Right renal cortex interstitium (tissue), 3 donors: Measurements from ENCODE around the gene PCK2. TPM values are rescaled to one million over a fixed set of nuclear protein-coding genes. Genes with fewer than 3 reads are reported as not detected.

ENCODE experiments used
- DNase-seq, 3 donors: peaks; one replicate each; pipeline ENCODE4 v3.0.0-alpha.2; 2013; ENCODE audit warnings: low read depth in 3 of 3, low spot score in 2 of 3
- polyA plus RNA-seq, 3 donors: library from polyadenylated mRNA; unstranded; fragments of 120-200 nt; gene quantifications; one replicate each; pipeline ENCODE4 v1.2.1, GENCODE V29; 2013; ENCODE audit not compliant: insufficient read length in 3 of 3

Gene PCK2
- polyA plus RNA-seq, 3 donors: 25.5 to 32.6 (median 27.3) TPM

DNA sequence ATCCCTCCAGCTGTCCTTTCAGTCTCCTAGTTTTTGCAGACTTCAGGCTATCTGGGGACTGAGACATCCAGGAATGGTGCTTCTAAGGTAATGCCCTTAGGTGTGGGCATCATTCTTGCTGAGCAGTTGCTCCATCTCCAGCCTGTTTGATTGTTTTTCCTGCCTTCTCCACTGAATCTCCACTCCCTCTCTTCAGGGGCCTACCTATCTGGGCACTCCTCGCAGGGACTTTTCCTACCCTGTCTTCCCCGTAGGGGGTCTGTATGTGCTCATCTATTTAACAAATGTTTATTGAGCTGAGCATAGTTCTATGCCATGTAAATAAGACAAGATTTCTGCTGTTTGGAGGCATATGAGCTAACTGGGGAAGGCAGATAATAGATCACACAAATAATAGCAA is 38.9 kb downstream of the PCK2 start:
- DNase-seq: no peak

- DNase-seq: no peak
Observed at GRCh38 chr14:24133735-24134134, 39.6 kb downstream of the PCK2 start.

DNA sequence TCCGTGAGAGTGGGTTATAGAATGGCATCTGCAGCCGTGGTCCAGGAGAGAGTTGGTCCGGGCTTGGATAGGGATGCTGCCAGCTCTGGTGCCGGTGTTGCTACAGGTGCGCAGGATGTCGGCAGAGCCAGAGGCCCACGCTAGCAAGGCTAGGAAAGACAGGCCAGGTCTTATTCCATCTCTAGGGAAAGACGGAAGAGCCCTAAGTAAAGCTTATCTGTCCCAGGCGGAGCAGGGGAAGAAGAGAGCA is 41.4 kb downstream of the PCK2 start:
- DNase-seq: no peak

DNA sequence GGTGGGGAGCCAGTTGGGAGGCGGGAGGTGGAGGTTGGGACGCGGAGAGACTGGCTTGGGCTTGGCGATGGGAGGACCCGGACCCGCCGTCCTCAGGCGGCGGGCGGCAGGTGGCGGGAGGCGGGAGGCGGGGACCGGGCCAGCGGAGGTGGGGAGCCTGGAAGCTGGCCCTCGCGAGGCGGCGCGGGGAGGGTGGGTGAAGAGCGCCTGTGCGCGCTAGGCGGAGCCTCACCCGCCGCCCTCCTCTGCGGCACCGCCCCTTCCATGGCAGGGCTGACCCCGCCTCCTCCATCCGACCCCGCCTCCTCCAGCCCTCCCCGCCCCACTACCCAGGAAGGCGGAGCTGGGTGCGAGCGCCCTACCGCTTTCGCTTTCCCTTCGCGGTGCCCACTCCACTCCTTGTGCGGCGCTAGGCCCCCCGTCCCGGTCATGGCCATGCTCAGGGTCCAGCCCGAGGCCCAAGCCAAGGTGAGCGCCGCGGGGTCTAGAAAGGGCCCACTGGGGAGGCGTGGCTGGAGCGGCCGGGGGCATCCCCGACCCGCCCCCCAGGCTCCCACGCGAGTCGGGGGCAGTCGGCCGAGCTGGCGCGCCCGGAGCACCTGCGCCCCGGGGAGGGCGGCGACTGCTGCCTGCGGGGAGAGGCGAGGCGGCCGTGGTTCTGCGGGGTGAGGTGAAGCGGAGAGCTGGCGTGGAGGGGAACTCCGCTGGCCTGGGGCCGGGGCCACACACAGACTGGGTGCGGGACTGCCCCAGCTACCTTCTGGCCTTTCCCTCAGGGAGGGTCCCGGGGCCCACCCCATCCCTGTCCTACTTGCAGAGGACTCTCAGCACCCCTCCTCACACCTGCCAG is 41.9 kb downstream of the PCK2 start, which contains the start of gene PSME1:
TSS of gene PSME1 (plus strand) at position 361 of the 850 bp plus-strand sequence. CDS start at position 430, 69 bp downstream.
- peak in 2 of 3 donors; percentile 66 to 80 for DNase-seq

- DNase-seq: no peak
Observed at GRCh38 chr14:24136684-24137528, 42.8 kb downstream of the PCK2 start.

- DNase-seq: no peak
Observed at GRCh38 chr14:24137529-24138395, 43.7 kb downstream of the PCK2 start.

- no peak for DNase-seq
Observed at GRCh38 chr14:24138396-24139271, 44.5 kb downstream of the PCK2 start.

DNA sequence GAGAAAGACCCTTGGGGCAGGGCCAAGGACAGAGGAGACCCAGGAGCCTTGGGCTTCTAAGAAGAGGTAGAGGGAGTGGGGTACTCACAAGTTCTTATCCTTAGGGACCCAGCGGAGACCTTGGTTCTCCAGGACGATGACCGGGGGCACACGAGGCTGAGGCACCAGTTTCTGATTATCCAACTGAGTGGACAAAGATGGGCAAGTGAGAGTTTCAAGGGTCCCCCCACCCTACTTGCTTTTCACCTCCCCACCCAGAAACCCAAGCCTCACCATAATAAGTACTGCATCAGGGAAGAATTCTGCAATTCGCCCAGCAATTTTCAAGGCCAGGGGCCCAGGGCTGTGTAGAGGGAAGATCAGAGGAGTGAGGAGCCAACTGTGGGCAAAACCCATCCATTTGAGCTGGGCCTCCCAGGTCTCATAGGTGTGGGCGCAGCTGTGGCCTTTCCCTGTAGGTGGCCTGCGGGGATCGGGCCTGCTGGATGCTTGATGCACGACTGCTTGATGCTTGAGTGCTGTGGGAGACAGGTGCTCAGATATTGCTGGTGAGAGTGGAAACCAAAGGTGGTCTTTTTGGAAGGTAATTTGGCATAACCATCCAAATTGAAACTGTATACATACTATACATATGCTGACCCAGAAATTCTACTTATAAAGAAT is 45.3 kb downstream of the PCK2 start:
- no peak for DNase-seq

GRCh38 chr14:24141097-24141880 is 47.2 kb downstream of the PCK2 start, which contains the start of gene EMC9:
EMC9 (minus strand) TSS chr14:24141591; CDS start chr14:24141304, 287 bp downstream.
- peak; percentile 96 to 100 (median 99) for DNase-seq

DNA sequence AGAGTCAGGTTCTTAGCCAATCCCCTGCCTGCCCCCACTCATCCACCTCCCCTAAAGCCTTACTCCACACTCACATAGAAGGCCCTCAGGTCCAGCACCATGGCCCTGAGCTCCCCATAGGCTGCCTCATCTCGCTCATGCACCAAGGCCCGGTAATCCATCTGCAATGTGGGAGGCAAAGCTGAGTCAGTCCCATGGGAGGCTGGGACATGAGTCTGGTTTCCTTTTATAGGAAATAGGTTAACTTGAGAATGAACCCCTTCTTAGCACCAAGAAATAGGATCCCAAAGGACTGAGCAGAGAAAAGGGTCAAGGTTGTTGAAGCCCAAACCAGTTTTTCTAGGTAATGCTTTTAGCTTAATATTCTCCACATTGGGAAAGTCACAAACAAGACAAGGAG is 49.4 kb downstream of the PCK2 start:
- no peak for DNase-seq

DNA sequence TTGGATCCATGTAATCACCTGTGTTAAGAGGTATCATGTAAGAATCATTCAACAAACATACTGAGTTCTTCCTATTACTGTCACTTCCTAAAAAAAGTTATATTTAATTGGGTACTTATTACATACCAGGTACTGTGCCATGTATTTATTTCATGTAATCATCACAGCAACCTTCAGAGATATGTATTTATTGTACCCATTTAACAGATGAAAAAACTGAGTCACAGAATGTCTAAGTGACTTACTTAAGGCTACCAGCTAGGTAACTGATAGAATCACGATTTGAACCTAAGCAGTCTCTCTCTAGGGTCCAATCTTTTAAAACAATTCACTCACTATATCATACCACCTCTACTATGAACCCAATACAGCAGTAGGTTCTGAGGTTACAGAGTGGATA is 50.3 kb downstream of the PCK2 start:
- DNase-seq: no peak

DNA sequence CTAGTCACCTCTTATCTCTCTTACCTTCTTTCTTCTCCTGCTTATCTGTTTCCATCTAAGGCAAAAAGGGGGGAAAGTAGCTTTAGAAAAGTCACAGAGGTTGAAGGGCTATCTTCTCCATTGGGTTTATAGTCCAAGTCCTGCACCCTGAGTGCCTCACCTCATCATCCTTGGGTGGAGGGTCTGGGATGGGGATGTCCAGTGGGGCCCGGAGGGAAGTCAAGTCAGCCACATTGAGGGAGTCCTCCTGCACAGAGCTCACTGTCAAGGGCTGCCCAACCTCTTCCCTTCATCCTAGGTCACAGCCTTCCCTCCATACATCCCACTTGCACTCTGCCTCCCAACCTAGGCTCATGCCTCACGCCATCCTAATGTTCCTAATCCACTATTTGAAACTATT is 51.1 kb downstream of the PCK2 start:
- DNase-seq: no peak

DNA sequence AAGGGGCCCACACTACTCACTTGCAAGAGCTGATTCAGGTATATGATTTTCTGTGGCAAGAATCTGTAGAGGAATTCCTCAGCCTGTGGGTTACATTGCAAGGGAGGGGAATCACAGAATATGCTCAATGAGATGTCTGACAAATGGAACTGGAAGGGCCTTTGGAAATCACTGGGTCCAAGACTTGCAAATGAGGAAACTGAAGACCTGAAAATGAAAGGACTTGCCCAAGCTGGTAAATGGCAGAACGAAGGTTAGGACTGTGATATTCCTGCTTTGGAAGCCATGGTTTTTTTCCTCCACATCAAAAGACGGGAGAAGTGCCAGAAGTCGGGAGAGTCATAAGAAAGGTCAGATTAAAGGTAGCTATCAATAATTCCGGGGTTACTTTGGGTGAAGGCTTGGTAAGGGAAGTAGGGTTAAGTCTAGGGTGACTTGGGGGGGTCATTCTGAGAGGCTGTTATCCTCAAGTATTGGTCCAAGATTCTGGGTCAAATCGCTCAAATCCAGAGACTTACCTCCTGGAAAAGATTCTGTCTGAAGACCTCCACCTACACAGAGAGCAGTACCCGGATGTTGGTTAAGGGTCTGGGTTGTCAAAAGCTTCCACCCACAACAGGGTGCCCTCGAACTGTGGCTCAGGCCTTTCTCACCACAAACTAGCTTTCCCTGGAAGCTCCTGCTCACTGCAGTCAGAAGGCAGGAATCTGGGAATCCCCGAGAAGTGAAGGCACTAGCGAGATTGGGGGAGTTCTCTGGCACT is 51.8 kb downstream of the PCK2 start:
- DNase-seq: peak in 1 of 3 donors; percentile 34

- DNase-seq: peak; percentile 84 to 92 (median 86)
Observed at GRCh38 chr14:24146453-24146977, 52.4 kb downstream of the PCK2 start, which contains the start of gene PSME2. PSME2 (minus strand) TSS chr14:24146610; CDS start chr14:24146581, 29 bp downstream.

DNA sequence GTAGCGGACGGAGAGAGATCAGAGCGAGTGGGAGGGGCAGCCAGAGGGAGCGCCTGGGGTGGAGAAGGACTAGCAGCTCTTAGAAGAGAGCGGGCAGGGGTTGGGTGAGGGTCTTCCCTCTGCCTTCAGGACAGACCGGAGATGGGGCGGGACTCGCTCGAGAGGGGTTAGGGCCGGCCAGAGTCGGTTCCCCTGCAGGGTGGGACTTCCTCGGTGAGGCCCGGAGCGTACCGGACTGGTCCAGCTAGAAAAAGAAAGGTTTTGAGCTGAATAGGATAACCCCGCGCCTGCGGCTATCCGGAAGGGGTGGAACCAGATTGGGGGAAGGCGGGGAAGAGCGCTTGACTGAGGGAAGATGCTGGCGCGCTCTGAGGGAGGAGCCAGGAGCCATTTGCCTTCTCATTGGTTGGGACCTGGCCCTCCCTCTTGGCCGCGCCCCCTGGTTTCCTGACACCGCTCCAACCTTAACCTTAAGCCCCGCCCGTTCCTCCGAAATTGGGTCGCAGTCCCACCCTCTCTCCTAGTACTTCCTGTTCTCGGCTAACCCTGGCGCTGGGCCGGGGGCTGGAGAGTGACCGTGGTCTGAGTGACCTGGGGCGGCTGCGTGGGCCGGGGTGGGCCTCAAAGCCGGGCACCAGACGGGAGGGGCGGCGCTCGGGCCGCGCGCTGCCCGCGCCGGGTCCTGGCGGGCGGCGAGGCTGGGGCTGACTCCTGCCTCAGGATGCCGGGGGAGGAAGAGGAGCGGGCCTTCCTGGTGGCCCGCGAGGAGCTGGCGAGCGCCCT is 53.1 kb downstream of the PCK2 start, which contains the start of gene RNF31:
TSS of gene RNF31 (plus strand) at position 521 of the 783 bp plus-strand sequence. CDS start at position 722, 201 bp downstream.
- DNase-seq: peak; percentile 91 to 98 (median 96)

DNA sequence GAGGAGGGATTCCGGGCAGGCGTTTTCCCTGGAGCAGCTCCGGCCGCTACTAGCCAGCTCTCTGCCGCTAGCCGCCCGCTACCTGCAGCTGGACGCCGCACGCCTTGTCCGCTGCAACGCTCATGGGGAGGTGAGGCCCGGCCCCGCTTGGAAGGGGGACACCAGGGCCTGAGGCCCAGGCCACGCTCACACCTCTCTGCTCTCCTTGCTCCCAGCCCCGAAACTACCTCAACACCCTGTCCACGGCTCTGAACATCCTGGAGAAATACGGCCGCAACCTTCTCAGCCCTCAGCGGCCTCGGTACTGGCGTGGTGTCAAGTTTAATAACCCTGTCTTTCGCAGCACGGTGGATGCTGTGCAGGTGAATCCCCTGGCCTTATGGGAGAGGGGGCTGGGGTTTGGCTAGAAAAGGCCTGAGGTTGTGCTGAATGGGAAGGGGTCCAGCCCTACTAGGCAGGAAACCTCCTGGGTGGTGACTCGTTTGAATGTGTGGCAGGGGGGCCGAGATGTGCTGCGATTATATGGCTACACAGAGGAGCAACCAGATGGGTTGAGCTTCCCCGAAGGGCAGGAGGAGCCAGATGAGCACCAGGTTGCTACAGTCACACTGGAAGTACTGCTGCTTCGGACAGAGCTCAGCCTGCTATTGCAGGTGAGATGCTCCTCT is 53.8 kb downstream of the PCK2 start:
- DNase-seq: no peak
